B cell (primary cell): ENCODE data around the gene CCDC136. TPM values are rescaled to one million over a fixed set of nuclear protein-coding genes. Genes with fewer than 3 reads are reported as not detected.

Experiments used
- ATAC-seq: fragments of 200-7000 bp; cut with Tn5 transposase; one replicate; pipeline ENCODE4 v1.10.0; 2021; ENCODE audit warnings: low read depth, mild to moderate bottlenecking, moderate number of reproducible peaks, moderate library complexity
- CTCF ChIA-PET: fragments of 350-600 bp; sonication (Branson Sonifier 250); formaldehyde crosslinking; loops from one replicate; lab custom pipeline; 2021; ENCODE audit warnings: antibody characterized with exemption, inconsistent platforms; lab: Charles Lee
- POLR2A ChIA-PET: fragments of 350-600 bp; sonication (Branson Sonifier 250); formaldehyde crosslinking; loops from one replicate; lab custom pipeline; 2021; ENCODE audit warnings: antibody characterized with exemption; lab: Charles Lee
- DNase-seq: peaks from one replicate; pipeline ENCODE4 v3.0.0; 2013
- H2AFZ ChIP-seq: 2 replicates; pipeline ENCODE4 v1.6.1; 2012; ENCODE audit warnings: mild to moderate bottlenecking, low read depth, low read length; ENCODE audit not compliant: insufficient read depth, poor library complexity, severe bottlenecking
- H3K27ac ChIP-seq, 2 donors: 1 replicate in 1 of 2; 2 replicates in 1 of 2; pipeline ENCODE4 v1.5.1; 2012 to 2013; ENCODE audit warnings: low read length in 2 of 2, mild to moderate bottlenecking in 2 of 2, moderate library complexity in 1 of 2
- H3K27me3 ChIP-seq, 4 experiments: fragments of 200-600 bp in 1 of 4; sonication (generic) in 1 of 4; replicated peaks in 1 of 4; 1 replicate in 2 of 4; 2 replicates in 2 of 4; pipeline versions ENCODE4 v1.6.1 to v1.7.0; 2013 to 2016; ENCODE audit warnings: low read length in 3 of 4, mild to moderate bottlenecking in 2 of 4, mixed read lengths in 1 of 4, moderate library complexity in 1 of 4; ENCODE audit not compliant: insufficient read depth in 4 of 4, control insufficient read depth in 3 of 4; ENCODE audit errors: control extremely low read depth in 1 of 4
- H3K36me3 ChIP-seq, 2 experiments: replicated peaks in 1 of 2; 1 replicate in 1 of 2; 2 replicates in 1 of 2; pipeline versions ENCODE4 v1.6.1 to v1.7.1; 2013; ENCODE audit warnings: low read length in 1 of 2; ENCODE audit not compliant: insufficient read depth in 2 of 2, control insufficient read depth in 1 of 2; ENCODE audit errors: control extremely low read depth in 1 of 2, extremely low read depth in 1 of 2
- H3K4me1 ChIP-seq, 2 donors: fragments of 200-600 bp in 1 of 2; sonication (generic) in 1 of 2; 1 replicate in 1 of 2; 2 replicates in 1 of 2; pipeline versions ENCODE4 v1.5.1 to v1.6.1; 2013 to 2017; ENCODE audit warnings: low read length in 2 of 2; ENCODE audit not compliant: control insufficient read depth in 2 of 2, insufficient read depth in 2 of 2
- H3K4me2 ChIP-seq: replicated peaks from 2 replicates; pipeline ENCODE3; 2012; ENCODE audit warnings: mild to moderate bottlenecking, low read depth, low read length; ENCODE audit not compliant: poor library complexity, severe bottlenecking
- H3K4me3 ChIP-seq, 5 experiments: fragments of 200-600 bp in 1 of 5; sonication (generic) in 1 of 5; 1 replicate in 3 of 5; 2 replicates in 2 of 5; pipeline versions ENCODE4 v1.5.1 to v1.7.0; 2011 to 2016; ENCODE audit warnings: low read length in 4 of 5, mild to moderate bottlenecking in 4 of 5, low read depth in 2 of 5, control low read depth in 1 of 5, moderate library complexity in 1 of 5; ENCODE audit not compliant: insufficient read depth in 1 of 5; ENCODE audit errors: control extremely low read depth in 1 of 5, extremely low read depth in 1 of 5
- H3K79me2 ChIP-seq: fragments of 200-600 bp; sonication (generic); one replicate; pipeline ENCODE4 v1.6.0; 2016; ENCODE audit warnings: low read length; ENCODE audit not compliant: control insufficient read depth, insufficient read depth
- H3K9ac ChIP-seq: fragments of 200-600 bp; sonication (generic); 2 replicates; pipeline ENCODE4 v1.6.1; 2017; ENCODE audit warnings: mild to moderate bottlenecking, low read length, moderate library complexity
- H3K9me3 ChIP-seq, 3 donors: one replicate each; pipeline versions ENCODE4 v1.6.1 to v1.7.1; 2013; ENCODE audit warnings: low read length in 2 of 3; ENCODE audit not compliant: control insufficient read depth in 2 of 3, insufficient read depth in 1 of 3; ENCODE audit errors: control extremely low read depth in 1 of 3
- H4K20me1 ChIP-seq: 2 replicates; pipeline ENCODE4 v1.6.0; 2012; ENCODE audit warnings: mild to moderate bottlenecking, low read length; ENCODE audit not compliant: insufficient read depth, control insufficient read depth, poor library complexity, severe bottlenecking
- H3K27ac Mint-ChIP-seq: one replicate; pipeline ENCODE4 v1.8.0; 2021; ENCODE audit warnings: mixed read lengths
- H3K27me3 Mint-ChIP-seq: one replicate; pipeline ENCODE4 v1.8.0; 2021; ENCODE audit warnings: mixed read lengths
- H3K4me1 Mint-ChIP-seq: one replicate; pipeline ENCODE4 v1.8.0; 2021; ENCODE audit warnings: mixed read lengths
- H3K4me3 Mint-ChIP-seq: one replicate; pipeline ENCODE4 v1.8.0; 2021; ENCODE audit warnings: mixed read lengths
- H3K9me3 Mint-ChIP-seq: one replicate; pipeline ENCODE4 v1.8.0; 2022; ENCODE audit warnings: mixed read lengths; ENCODE audit not compliant: insufficient read depth
- CTCF ChIP-seq: fragments of 200-600 bp; IDR thresholded peaks from one replicate; pipeline ENCODE4 v1.8.0; 2022; ENCODE audit warnings: antibody characterized with exemption, mild to moderate bottlenecking
- EZH2 ChIP-seq: IDR thresholded peaks from 2 replicates; pipeline ENCODE4 v1.6.1; 2012; ENCODE audit warnings: borderline replicate concordance, low read depth, mild to moderate bottlenecking, moderate library complexity, low read length; ENCODE audit not compliant: insufficient read depth, poor library complexity, severe bottlenecking
- WGBS: methylation state at CpG from one replicate; pipeline ENCODE4 v1.1.5; 2013; ENCODE audit warnings: missing lambda C conversion rate; ENCODE audit not compliant: insufficient coverage; 5-methylcytosine and 5-hydroxymethylcytosine counted together
- intact Hi-C: fragments of 100-400 bp; cut with micrococcal nuclease; formaldehyde crosslinking; loops from one replicate; pipeline ENCODE4 v1.10.0; 2022
- polyA plus RNA-seq: library from polyadenylated mRNA; depleted of rRNA; stranded (reverse); fragments of >200 nt; gene quantifications from 2 replicates; pipeline ENCODE4 v1.2.3, GENCODE V29; 2012
- small RNA-seq: library from RNA; depleted of rRNA; stranded (forward); fragments of <200 nt; gene quantifications from one replicate; pipeline ENCODE3, GENCODE V24; 2012; ENCODE audit warnings: low replicate concordance, low read depth; ENCODE audit not compliant: insufficient read length
- total RNA-seq, 2 donors: library from RNA; stranded (reverse); fragments of 120-200 nt in 1 of 2; gene quantifications; 1 replicate in 1 of 2; 2 replicates in 1 of 2; pipeline versions ENCODE4 v1.2.3 to v1.2.4, GENCODE V29; 2013 to 2022

CCDC136 gene
- total and polyA plus RNA-seq, 2 donors (not counting 1 experiment from before 2014, with no cell fraction given) = 2.2 to 13.9 TPM

GRCh38 chr7:128871050-128871449, 79.3 kb downstream of the CCDC136 start:
- ChIA-PET CTCF (no interaction called here), POLR2A (no interaction called here)
- Mint-ChIP-seq H3K9me3 (no peaks in the 10 kb centered on the region), H3K27ac (no peak overlapping the region), H3K4me1 (peaks cover 24% of the 10 kb centered on the region), H3K27me3 (peaks cover 7% of the 10 kb centered on the region), H3K4me3 (peak overlapping the region; percentile 79)
- H3K27me3 ChIP-seq = peaks cover 0 to 14% (median 5%) of the 10 kb centered on the region in 4 experiments
- intact Hi-C loops = no loop called here
- peaks cover 4% of the 10 kb centered on the region for H3K79me2 ChIP-seq
- no peak for TF ChIP-seq EZH2
- TF ChIP-seq CTCF = no peak
- H2AFZ ChIP-seq = no peak overlapping the region
- H3K9me3 ChIP-seq = no peaks in the 10 kb centered on the region
- H3K4me3 ChIP-seq = no peak overlapping the region
- peaks cover 13% of the 10 kb centered on the region in 2 donors for H3K4me1 ChIP-seq
- no peak for ATAC-seq
- DNase-seq = no peak
- no peak overlapping the region for H3K4me2 ChIP-seq
- H3K27ac ChIP-seq = no peak overlapping the region
- H3K36me3 ChIP-seq = peaks cover 0 to 6% of the 10 kb centered on the region in 2 experiments
- no peak overlapping the region for H3K9ac ChIP-seq
- peaks cover 26% of the 10 kb centered on the region for H4K20me1 ChIP-seq
- WGBS = 80% methylated on average over 4 of the region's 5 CpGs

Small RNAs within 50 kb of the gene (small RNA-seq; reads per million reads assigned to genes)
- not detected for gene RN7SL81P

Other genes with a start within 250 kb of the CCDC136 start
- gene GARIN1A, start 119.7 kb upstream of the CCDC136 start, total RNA-seq = 2.2 and 2.4 TPM in 2 replicates
- gene GARIN1A, start 119.7 kb upstream of the CCDC136 start, polyA plus RNA-seq = 0.70 and 0.91 TPM in 2 replicates
- gene CALU, start 52.6 kb upstream of the CCDC136 start, total RNA-seq = 11.2 and 12.4 TPM in 2 replicates
- gene CALU, start 52.6 kb upstream of the CCDC136 start, polyA plus RNA-seq = 5.1 and 8.3 TPM in 2 replicates
- gene OPN1SW, start 16.2 kb upstream of the CCDC136 start, total RNA-seq = not detected in 2 replicates
- not detected in 2 replicates for gene OPN1SW, start 16.2 kb upstream of the CCDC136 start, polyA plus RNA-seq
- gene FLNC, start 38.4 kb downstream of the CCDC136 start, total RNA-seq = not detected in 2 replicates
- gene FLNC, start 38.4 kb downstream of the CCDC136 start, polyA plus RNA-seq = 0.01 TPM in 1 of 2 replicates, not detected in the other
- gene ATP6V1F, start 70.9 kb downstream of the CCDC136 start, total RNA-seq = 77.9 and 81.7 TPM in 2 replicates
- 198 and 238 TPM in 2 replicates for gene ATP6V1F, start 70.9 kb downstream of the CCDC136 start, polyA plus RNA-seq
- 3.8 and 3.9 TPM in 2 replicates for gene KCP, start 118.7 kb downstream of the CCDC136 start, total RNA-seq
- gene KCP, start 118.7 kb downstream of the CCDC136 start, polyA plus RNA-seq = 1.2 and 2.3 TPM in 2 replicates
- 135 and 137 TPM in 2 replicates for gene IRF5, start 146.0 kb downstream of the CCDC136 start, total RNA-seq
- gene IRF5, start 146.0 kb downstream of the CCDC136 start, polyA plus RNA-seq = 63.8 and 91.3 TPM in 2 replicates